UCSD-AML1 (cell line): ENCODE data around the gene PTPN20.

Experiments used
- DNase-seq: peaks from one replicate; lab custom pipeline; 2025; ENCODE audit not compliant: unreplicated experiment; lab: John Stamatoyannopoulos, UW

The PTPN20 gene

DNA sequence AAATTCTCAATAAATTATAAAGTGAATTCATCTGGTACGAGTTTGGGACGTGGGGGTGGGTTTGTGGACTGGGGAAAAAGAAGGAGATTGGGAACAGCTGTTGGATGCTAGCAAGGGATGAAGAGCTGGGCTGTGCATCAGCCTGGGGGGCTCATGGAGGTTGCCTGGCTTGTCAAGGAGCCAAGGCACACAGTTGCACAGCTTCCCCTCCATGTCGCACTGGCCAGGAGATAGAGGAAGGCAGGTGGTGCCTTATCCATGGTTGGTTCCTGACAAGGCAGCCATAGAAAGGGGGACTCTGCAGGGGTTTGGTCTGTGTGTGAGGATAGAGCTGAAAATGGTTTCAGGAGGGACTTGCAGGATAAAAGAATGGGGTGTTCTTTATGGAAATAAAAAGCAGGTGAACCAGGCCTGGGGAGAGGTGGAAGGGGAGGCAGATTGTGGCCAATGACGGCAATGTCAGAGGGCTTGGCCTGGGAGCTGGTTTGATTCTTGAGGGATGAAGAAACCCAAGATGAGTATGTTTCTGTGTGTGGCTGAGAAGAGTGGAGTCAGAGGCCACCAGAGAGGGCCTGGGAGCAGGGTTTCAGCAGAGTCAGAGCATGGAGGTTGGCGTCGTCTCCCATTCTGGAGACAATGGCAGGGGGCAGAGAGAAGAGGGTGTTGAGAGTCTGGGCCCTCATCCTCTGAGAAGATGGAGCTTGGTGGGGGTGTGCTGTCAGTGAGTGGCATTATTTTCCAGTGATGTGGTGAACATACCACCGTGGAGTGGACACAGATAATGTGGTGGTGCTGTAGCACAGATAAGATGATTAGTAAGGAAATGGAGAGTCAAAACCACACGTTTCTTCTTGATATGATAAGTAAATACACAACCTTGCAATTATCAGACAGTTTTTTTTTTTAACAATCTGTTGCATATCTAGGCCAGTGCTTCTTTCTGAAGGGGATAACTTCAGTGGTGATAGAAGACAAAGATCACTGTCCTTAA, 108.2 kb downstream of the PTPN20 start:
- DNase-seq = no peak

DNA sequence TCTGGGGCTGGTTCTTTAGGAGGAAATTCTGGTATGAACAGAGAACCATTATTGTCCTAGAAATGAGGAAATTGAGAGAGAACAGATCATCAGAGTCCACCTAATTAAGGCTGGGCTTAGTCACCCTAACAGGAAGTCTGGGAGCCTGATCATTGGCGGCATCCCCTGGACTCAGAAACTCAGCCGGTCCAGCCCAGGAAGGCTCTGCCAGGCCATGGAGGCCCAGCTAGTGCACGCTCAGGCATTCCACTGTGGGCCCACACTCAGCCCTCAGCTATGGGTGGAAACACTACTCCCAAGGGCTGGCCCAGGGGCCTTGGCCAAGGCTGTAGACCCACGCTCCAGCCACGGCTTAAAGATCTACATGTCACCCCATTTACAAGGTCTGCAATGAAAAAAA, 109.2 kb downstream of the PTPN20 start:
- peak; percentile 18 for DNase-seq

DNA sequence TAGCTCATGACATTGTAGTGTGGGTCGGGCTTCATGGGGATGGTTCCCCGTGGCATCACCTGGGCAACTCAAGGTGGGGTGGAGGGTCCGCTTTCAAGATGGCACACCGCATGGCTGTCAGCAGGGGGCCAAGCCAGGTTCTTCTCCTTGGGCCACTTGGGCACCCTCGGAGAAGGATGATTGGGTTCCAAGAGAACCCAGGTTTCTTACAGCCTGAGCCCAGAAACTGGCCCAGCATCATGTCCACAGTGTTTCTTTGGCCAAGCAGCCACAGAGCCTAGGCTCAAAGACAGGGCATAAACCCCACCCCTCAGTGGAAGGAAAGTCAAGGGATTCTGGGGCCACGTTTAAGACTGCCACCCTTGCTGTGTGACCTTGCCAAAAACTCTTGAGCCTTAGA, 110.6 kb downstream of the PTPN20 start:
- DNase-seq = no peak

DNA sequence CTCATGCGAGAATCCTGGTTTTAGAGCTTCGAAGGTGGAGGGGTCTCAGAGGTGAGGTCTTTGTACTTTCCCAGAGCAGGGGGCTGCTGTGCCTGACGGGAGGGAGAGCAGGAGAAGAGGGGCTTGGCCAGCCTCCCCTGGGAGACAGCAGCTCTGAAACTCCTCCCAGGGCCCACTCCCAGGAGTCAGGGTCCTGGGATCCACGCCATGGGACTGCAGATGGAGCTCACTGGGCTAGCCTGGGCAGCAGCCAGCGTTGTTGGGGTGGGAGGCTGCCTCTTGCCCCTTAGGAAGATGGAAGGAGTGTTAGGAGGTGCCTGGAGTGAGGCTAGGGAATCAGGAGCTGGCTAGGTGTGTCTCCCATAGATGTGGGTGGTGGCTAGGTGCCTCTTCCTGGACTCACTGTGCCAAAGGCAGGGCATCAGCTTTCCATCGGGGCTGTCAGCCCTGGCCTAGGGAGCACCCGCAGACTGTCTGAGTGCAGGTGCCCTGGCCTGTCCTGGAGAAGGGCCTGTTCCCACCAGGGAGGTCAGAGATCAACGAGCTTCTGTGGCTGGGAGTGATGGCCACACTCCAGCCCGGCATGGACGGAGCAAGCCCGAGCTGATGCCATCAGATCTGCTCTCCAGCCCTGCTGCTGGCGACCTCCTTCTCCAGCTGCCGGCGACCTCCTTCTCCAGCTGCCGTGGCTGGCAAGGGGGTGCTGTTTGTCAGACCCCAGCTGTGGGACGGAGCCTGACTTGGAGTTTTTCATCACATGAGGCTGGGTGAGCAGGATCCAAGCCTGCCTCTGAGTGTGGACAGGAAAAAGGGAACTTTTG, 111.3 kb downstream of the PTPN20 start:
- no peak for DNase-seq

DNA sequence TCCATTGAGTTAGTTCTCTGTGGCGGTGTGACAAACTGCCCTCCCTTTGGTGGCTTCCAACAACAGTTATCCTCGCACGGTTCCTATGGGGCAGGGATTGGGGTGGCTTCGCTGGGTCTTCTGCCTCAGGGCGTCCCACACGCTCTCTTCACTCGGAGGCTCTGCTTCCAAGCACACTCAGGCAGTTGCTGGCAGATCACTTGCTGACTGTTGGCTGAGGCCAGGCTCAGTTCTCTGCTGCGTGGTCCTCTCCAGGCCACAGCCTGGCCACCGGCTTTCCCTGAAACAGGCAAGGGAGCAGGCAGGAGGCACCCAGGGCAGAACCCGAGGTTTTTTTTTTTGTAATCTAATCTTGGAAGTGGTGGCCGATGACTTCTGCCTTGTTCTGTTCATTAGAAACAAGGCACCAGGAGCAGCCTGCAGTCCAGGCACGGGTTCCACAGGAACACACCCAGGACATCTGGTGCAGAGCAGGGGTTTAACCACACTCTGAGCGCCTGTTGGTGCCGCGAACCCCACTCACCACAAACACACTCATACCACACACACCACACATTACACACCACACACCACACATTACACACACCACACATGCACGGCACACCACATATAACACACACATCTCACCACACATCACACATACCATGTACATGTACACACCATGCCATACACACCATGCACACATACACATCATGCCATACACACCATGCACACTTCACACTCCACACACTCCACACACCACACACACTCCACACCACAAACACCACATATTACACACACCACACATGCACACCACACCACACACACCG, 112.2 kb downstream of the PTPN20 start:
- DNase-seq = no peak

DNA sequence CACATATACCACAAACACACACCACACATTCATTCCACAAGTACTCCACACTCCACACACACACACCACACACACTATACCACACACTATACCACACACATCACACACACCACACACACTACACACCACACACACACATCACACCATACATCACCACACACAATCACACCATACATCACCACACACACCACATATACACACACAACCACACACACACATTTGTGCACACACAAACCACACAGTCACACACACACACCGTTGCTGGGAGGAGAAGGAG, 112.8 kb downstream of the PTPN20 start:
- DNase-seq = no peak

DNA sequence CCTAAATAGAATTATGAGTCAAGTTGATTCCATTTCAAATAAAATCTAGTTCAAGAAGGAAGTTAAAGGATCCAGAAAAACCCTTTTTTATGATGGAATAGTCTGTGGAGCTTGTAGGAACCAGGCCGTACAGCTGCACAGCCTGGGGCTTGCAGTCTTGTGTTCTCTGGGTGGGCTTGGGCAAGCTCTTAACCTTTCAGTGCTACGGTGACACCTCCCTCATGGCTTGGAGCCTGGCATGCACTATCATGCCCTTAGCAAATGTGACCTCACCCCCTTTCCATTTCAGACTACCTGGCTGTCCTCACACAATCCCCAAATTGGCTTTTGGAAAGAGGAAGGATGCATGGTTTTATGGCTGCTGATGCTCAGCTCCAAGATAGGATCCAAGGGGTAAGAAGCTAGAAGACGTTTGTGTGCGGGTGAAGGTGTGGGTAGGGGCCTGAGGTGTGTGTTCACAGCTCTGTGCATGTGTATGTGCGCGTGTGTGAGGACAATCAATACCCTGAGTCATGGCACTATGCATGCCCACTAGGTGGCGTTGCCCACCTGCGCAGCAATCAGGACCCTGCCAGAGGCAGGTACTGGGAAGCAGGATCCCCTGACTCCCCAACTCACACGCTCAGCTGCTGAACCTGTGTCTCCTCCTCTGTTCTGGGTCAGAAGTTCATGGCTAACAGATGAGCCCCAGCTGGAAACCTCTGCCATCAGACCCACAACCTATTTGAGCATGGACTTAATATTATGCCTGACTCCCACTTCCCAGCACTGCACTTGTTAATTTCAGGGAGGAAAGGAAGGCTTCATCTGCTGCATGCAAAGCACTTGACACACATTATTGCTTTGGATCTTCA, 113.4 kb downstream of the PTPN20 start:
- peak; percentile 35 for DNase-seq

DNA sequence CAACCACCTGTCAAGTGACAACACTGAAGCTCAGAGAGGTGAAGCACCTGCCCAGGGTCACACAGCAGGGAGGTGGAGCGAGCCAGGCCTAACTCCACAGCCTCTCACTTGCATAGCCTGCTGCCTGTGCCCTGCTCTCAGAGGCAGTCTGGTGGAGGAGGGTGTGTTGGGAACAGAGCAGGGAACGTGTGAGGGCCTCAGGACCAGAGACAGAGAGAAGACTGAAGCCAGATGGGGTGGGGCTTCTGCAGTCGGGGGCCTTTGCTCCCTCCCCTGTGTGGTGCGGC, 114.0 kb downstream of the PTPN20 start:
- no peak for DNase-seq

DNA sequence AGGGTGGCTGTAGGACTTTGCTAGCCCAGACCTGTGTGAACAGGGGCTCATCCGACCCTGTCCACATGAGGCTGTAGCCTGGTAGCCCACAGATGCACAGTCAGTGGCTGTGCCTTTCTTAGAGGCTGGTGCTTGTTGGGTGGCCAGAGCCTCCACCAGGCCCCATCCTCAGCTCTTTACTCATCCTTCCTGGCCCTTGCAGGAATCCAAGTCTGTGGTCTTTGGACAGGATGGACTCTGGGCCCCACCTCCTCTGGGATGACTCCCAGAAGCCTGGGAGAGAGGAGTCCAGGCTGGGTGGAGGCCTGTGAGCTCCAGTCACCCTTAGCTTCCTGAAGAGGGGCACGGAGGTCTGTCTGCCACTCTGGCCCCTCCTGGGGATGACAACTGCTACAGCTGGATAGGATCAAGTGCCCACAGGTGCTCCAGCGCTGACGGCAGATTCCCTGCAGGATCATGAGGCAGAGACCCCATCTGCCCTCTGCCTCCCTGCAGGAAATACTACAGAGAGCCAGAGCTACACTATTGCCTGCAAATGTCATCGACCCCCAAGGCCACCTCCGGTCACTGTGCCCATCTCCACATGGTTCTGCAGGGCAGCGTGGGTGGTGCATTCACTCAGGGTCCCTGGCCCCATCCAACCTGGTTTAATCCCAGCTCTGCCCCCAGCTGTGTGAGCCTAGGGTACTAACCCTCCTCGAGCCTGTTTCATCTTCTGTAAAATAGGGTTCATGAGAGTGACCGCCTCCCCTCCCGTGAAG, 114.5 kb downstream of the PTPN20 start:
- no peak for DNase-seq

DNA sequence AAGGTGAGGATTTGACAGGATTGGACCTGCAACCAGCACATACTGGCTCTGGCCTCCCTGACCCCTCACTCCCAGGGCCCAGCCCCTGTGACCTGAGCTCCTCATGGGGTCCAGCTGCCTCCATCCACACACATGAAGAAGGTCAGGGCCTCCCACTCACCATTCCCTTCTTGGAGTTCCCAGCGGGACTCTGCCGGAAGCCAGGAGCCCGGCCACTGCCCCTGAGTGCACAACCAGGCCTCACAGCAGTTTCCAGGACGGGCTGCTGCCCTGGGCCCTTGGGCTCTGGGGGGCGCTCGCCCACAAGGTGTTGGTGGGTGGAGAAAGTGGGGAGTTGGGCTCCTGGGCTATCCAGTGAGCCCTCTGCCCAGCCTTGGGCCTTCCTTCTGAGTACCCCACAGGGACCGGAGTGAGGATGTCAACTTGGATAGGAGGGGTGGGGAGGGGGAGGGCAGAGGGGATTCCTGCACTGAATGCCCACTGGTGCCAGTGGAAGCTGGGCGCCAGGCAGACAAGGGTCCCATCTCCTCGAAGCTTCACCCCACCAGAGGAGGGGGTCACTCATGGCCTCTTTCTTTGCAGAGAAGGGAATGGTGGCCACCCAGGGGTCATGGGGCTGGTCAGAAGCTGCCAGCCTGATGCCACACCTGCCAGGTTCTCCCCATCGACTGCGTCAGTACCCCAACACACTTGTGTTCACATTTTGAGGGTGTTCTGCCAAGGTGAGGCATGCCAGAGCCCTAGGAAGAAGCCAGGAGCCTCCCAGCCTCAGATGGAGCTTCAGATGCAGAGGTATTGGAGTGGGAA, 115.3 kb downstream of the PTPN20 start:
- no peak for DNase-seq

DNA sequence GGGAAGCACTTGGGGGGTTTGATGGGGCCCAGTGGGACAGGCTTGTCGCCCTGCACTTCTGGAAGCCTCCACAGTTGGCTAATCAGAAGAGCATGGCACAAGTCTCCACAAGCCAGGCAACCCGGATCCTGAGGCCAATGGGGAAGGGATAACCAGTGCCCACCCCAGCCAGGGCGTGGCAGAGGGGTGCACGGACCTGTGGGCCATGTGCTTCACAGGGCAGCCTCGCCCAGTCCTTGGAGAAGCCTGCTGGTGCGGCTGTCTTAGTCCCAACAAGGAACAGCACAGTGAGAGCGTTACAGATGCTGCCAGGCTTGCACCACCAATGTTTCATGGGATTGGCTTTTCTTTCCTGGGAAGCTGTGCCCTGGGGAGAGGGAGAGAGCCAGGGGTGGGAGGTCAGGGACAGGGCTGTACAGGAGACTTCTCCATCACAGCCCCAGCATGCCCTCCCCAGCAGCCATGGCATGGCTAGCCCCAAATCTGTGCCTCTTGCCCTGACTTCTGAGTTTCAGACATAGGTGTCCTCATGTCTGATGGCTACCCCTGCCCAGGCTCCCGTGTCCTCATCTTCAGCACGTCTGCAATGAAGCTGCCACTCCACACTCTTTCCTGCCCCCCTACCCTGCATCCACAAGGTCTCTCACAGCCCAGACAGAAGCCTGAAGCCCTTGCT, 116.0 kb downstream of the PTPN20 start:
- no peak for DNase-seq

DNA sequence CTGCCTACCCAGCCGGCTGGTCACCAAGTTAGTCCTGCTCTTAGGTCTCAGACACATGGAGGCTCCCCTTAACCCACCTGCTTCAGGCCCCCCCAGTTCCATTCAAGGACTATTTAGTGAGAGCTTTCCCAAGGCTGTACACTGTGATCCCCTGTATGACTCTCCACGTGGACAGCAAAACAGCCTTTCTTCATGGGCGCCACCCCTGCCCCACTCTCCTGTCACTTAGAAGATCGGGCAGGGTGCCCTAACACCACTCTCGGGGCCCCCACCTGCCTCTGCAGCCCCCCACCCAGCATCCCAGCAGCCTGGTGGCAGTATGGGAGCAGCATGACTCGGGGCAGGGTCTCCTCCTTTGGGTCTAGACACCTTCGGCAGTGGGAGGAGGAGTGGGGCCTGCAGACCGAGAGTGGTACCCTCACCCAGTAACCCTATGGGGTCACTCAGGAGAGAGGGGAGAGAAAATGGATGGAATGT, 116.6 kb downstream of the PTPN20 start:
- no peak for DNase-seq

DNA sequence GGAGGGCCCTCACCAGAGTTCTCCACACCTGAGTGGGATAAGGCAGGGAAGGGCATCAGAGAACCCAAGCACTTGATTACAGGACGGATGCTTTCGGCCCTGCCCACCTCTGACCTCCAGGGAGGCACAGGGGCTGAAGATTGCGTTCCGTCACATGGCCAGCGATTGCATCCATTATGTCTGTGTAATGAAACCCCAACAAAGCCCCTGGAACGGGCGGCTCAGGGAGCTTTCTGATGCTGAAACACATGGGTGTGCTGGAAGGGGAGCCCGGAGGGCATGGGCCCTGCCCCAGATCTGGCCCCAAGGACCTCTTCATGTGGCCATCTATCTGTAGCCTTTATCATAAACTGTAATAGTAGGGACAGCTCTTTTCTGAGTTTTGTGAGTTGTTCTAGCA, 117.2 kb downstream of the PTPN20 start:
- no peak for DNase-seq

DNA sequence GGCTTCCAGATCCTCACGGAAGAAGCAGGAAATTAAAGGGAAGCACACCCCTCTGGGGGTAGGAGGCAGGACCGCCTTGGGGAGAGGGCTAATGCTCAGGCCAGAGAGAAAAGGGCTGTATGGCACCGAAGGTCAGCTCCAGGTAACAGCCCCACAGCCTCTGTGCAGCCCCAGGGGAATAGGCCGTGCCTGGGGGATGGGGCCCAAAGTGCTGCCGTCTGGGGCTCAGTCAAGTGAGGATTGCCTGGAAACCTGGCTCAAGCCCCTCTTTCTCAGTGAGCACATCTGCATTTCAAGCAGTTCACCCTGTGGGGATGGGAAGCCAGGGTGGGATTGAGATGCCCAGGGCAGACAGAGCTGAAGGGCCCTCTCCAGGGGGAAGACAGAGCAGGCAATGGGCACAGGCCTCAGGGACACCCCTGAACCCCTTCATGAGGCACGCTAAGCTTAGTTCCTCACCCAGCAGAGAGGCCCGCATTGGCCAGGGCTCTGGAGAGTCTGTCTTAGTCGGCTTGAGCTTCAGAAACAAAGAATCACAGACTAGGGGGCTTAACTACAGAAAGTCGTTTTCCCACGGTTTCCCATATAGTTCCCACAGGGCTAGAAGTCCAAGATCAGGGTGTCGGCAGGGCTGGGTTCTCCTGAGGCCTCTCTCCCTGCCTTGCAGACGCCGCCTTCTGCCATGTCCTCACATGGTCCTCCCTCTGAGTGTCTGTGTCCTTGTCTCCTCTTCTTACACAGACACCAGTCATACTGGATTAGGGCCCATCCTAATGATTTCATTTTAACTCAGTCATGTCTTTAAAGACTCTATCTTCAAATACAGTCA, 118.2 kb downstream of the PTPN20 start:
- DNase-seq = no peak

DNA sequence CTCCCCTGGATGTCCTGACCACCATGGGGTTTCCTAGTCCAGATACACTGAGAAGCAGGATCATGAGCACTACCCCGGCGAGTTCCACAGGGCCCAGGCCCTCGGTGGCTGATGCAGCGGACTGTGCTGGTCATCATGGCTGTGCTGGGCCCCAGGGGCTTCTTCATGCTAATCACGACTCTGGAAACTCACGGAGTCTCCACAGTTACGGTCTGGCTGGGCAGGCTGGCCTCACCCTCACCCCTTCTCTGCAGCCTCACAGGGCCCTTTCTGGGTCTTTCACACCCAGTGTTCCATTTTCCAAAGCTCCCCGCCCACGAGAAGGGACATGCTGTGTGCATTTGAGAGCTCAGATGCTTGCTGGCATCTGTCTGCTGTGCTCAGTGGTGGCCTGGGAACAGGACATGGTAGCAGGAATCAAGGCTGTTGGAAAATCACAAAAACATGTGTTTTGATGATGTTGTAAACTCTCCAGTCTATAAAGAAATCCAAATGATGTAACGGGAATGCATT, 119.0 kb downstream of the PTPN20 start:
- DNase-seq = no peak

DNA sequence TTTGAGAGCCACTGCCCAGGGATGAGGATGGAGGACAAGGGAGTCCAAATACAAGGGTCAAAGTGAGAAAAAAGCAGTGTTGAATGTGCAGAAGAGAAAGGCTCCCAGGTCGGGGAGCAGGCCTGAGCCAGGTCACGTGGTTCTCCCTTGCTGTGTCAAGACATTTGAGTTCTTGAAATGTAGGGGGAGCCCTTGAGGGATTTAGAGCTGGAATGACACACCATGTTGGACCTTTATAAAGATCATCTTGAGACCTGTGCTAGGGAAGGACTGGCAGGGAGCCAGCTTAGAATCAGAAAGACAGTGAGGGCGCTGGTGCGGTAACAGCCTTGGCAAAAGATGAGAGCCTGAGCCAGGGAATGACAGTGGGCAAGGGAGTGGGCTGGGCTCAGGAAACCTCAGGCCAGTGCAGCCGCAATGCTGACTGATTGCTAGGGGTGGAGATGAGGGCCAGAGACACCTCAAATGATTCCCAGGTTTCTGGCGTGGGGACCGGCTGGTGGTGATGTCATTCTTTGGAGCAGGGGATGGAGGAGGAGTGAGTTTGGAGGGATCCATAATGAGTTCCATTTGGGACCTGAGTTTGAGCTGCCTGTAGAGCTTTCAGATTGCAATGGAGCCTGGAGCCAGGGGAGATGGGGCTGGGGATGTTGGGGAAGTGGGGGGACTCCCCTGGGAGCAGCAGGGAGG, 120.1 kb downstream of the PTPN20 start:
- no peak for DNase-seq
